DMS153 treated with DMSO at 0.1 percent for 48 hours (cell line): ENCODE results near the gene LRRC36.

Experiments used
- DNase-seq: peaks from one replicate; lab custom pipeline; 2025; ENCODE audit not compliant: unreplicated experiment; lab: John Stamatoyannopoulos, UW

LRRC36 gene

DNA sequence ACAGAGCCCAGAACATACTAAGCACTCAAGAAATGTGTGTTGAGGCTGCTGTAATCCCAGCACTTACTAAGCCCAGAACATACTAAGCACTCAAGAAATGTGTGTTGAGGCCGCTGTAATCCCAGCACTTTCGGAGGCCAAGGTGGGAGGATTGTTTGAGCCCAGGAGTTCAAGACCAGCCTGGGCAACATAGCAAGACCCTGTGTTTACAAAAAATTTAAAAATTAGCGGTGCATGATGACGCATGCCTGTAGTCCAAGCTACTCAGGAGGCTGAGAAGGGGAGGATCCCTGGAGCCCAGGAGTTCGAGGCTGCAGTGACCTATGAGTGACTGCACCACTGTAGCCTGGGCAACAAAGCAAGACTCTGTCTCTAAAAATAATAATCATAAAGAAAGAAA lies 96.4 kb downstream of the LRRC36 start:
- no peak for DNase-seq

DNA sequence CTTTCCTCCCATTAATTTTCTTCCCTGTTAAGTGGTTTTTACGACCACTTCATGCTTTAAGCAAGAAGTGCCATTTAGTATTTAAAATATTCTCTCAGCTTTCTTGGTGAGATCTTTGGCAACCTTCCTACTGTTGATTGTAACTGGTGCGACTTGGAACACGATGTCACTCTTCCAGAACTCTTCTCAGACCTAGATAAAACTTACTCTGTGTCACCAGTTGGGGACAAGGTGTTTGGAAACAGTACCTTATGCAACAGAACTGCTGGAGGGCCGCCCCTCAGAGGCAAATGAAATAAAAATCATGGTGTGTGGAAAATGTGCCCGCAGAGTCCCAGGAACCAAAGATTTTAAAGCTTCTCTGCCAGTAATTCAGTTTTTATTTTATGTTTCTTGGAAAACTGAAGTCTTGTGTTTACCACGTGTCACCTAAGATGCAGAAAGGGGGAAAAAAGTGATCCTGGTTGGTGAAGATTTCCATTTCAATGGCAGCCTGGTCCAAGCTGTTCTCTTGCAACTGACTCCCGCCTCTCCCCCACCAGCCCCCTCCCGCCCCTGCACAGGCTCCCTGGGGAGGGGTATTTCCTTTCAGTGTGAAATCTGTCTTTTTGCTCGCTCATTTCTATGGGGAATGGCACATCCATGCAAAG lies 97.1 kb downstream of the LRRC36 start:
- DNase-seq, result no peak

DNA sequence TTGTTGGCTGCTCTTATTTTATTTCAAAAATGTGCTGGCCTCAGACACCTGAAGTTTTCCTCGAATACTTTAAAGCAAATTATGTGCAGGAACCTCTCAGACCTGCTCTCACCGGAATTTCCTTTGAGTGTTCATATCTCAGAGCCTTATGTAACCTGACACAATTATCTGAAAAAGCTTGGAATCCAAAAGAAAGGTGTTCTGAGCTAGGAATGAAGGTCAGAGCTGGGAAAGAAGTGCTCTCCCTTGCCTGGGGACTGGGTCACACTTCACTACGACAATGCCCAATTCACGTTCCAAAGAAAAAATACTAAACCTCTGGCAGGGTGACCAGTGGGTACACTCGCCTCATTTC lies 97.6 kb downstream of the LRRC36 start:
- DNase-seq, result no peak

DNA sequence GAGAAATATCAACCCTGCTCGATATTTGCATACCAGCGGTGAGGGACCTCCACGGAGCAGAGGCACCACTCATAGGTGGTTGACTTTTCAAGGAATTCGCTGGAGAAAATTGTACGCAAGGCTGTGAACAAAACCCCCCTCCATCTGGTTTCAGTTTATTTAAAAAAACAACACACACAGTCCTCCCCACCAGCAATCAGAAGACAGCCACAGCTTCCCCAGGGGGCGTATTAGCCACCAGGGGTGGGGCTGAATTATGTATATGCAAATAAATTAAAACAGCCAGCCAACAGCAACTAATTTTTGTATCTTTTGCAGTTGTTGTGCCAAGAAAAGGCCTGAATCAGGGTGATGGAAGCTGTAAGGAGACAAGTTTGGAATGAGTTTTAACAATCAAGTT lies 98.4 kb downstream of the LRRC36 start:
- DNase-seq, result no peak

DNA sequence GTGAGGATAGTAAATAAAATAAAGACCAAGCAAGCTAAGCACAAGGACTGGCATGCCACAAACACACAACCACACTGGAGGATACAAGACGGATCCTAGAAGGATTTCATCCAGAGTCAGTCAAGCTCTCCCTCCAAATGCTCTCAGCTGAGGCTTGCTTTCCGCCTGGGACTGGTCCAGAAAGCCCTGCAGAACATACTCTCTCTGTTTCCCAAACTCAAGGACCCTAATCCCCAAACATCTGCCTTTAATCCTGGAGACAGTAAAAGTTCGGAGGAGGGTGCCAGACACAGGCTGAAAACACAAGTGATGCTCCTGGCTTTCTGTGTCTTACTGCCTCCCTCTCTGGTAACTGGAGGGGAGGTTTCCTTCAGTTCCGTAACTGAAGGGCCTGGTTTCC lies 99.0 kb downstream of the LRRC36 start:
- no peak for DNase-seq

DNA sequence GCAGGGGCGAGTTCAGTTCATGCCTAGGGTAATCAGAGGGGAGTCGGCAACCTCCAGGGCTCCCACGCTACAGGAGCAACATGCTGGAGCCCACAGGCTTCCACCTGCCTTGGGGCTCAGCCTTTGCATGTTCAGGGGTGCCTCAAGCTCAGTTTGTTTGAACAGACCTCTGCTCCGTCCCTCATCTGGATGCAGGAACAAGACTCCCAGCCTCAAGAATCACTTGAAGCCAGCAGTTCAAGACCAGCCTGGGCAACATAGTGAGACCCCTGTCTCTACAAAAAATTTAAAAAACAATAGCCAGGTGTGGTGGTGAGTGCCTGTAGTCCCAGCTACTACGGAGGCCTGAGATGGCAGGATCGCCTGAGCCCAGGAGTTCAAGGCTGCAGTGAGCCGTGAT lies 99.4 kb downstream of the LRRC36 start:
- no peak for DNase-seq

DNA sequence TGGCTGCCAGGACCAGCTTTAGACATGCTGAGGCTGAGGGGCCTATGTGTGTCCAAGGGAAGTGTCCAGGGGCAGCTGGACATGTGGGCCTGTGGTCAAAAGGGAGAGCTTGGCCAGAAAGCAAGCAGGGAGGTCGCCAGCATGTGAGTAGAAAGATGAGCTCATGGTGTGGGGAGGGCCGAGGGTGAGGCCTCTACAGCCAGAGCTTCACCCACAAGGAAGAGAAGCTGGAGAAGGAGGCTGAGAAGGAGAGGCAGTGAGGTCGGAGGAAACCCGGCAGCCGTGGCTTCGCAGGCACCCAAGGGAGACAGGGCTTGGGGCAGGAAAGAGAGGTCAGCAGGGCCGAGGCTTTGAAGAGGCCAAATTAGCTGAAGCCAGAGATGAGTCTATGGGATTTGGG lies 100.3 kb downstream of the LRRC36 start:
- no peak for DNase-seq

DNA sequence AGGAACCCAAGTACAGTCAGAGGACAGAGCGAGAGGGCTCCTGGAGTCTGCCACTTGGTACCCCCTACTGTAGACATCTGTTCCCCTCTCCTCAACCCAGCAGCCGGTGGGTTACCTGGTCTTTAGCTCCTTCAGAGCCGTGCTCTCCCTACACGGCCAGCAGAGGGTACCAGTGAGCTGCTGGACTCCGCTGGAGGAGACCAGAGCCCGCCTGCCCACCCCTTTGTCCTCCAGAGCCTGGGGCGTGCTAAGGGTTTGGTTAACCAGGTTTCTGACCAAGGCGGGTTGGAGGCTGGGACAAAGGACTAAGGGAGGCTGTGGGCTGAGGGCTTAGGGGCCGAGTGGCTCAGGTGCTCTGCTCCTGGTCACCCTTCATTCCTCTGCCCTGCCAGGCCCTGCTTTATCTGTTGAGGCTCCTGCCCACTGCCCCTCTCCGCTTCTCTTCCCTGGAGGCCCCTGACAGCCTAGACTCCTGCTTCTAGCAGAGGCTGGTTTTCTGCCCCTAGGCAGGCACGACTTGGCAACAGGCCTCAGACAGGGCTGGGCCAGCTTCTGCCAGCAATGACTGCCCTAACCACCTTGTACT lies 101.6 kb downstream of the LRRC36 start:
- peak; percentile 54 for DNase-seq

DNA sequence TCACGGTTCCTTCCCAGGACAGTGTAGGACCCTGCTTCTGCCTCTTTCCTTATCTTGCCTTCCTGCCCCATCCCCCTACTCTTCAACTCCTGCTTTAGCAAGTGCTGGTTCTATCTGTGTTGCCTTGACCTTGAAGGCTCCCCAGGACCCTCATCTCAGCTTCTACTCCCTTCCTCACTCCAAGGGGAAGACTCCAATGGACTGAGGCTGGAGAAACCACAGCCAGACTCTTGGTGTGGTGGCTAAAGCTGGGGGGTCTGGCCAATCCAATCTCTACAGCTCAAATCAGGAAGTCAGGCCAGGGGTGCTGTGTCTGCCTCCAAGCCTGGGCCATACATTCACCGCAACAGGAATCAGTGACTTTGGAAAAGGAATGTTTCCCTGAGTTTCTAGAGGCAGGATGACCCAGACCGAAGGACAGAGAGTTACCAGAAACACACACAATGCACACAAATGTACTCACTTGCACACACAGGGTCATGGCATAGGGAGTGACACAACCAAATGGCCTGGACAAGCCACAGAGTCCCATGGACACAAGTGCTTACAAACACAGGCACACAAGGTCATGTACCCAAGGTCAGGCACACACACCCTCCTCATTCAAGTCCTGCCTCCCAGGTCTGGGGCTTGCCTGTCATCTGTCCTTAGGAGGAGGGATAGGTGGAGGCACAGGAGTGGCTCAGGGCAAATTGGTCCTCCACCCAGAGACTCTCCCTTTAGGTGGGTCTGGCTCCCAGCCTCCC lies 102.6 kb downstream of the LRRC36 start:
- DNase-seq, result no peak

DNA sequence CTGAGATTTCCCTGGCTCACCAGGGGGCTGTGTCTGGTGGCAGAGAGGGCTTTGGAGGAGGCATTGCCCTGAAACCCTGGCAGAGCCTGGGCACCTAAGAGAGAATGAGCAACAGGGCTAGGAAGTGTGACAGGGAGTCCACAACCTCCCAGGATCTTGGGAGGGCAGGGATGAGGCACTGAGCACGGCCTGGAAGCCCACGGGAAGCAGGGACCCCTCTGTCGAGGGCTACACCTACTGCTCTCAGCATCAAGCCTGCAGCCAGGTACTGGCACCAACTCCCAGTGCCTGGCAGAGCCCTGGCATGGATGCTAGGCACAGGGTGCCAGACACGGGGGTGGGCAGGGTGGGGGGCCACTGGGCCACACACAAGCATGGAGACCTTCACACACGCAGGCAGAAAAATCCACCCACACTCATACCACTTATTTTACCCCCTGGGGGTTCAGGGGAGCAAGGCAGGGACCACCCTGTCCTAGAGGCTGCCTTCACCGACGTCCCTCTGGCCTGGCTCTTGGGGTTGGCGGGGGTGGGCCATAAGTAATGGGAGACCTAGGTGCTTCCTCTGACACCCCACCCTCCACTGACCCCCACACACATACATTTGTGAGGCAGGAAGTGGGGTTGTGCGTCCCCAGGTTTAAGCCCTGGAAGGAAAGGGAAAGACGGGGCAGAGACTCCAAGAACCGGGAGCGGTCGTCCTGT lies 103.3 kb downstream of the LRRC36 start:
- DNase-seq, result no peak

DNA sequence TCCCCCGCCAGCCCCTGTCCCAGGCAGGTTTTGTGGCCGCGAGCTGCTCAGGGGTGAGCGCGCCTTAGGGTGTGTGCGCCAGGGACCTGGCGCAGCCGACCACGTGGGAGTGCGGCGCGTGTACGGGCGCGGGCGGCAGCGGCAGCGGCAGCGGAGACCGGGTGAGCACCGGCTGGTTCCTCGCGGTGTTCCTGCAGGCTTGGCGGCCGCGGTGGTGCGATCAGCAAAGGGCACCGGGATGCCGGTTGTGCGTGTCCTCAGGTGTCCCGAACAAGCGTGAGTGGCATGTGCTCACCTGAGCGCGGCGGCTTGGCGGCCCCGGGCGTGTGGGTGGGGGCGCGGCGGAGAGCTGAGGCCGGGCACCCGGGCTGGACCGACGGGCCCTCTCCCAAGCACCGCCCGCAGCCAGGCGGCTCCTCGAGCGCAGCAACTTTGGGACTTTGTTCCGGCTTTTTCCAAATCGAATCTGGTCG lies 103.9 kb downstream of the LRRC36 start:
- DNase-seq, result no peak

DNA sequence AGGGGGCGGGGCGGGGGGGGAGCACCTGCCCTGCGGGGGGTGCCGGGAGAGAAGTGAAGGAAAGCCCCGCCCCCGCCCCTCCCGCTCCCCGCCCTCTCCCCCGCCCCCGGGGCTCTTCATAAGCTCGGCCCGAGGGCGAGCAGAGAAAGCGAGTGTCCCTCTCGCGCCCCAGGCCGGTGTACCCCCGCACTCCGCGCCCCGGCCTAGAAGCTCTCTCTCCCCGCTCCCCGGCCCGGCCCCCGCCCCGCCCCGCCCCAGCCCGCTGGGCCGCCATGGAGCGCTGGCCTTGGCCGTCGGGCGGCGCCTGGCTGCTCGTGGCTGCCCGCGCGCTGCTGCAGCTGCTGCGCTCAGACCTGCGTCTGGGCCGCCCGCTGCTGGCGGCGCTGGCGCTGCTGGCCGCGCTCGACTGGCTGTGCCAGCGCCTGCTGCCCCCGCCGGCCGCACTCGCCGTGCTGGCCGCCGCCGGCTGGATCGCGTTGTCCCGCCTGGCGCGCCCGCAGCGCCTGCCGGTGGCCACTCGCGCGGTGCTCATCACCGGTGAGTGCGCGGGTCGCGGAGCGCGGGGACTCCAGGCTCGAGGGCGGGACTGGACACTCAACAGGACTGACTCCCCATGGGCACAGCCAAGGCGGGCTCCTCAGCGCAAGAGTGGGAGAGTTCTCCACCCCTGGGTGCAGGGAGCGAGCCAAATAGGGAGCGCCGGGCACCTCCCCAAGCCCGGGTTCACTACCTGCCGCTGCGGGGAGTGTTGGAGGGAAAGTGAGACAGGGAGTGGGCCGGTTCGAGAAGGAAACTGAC lies 104.6 kb downstream of the LRRC36 start, which contains the start of gene HSD11B2:
TSS of gene HSD11B2 (plus strand) at position 145 of the 798 bp plus-strand sequence. CDS start at position 273, 128 bp downstream.
- peak; percentile 41 for DNase-seq

DNA sequence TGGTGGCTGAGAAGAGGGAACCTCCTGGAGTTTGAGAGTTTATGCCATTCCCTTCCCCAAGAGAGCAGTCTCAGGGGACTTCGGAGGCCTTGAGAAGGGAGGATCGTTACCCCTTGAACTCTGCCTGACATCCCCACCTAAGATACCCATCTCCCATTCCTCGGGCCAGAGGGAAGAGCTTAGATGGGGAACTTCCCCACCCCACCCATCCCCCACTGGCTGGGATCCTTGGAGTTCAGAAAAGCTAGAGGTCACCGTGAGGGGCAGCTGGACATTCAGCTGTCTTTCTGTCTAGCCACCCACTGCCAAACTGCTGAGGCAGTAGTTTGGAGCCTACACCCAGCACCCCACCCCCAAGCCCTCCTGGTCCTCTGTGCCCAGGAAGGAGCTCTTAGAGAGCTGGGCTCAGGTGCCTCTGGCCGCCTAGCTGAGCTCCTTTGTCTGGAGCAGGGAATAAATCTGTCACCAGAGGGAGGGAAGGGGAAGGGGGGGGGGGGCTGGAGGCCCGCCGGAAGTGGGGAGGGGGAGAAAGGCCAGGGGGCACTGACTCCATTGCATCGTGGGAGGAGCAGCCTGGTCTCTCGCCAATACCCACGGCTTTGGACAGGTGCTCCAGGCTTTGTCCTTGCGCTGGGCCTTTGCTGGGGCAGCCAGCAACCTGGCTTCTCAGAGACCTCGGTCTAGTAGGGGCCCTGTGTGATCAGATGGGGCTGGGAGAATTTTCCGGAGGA lies 105.3 kb downstream of the LRRC36 start:
- DNase-seq, result peak; percentile 31

DNA sequence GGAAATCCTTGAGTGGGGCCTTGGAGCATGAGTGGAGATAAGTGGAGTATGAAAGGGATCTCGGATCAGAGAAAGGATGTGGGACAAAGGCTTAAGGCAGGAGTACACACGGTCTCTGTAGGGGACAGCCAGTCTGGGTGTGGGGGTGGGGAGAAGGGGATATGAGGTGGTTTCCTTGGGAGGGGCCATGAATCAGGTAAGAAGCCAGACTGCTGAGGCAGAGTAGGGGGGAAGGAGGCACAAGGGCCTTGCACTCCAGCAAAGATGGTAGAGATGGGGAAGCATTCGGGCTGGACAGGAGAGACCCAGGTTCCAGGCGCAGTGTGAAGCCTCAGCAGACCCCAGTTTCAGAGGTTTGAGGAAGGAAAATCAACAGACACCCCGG lies 105.9 kb downstream of the LRRC36 start:
- DNase-seq, result no peak

DNA sequence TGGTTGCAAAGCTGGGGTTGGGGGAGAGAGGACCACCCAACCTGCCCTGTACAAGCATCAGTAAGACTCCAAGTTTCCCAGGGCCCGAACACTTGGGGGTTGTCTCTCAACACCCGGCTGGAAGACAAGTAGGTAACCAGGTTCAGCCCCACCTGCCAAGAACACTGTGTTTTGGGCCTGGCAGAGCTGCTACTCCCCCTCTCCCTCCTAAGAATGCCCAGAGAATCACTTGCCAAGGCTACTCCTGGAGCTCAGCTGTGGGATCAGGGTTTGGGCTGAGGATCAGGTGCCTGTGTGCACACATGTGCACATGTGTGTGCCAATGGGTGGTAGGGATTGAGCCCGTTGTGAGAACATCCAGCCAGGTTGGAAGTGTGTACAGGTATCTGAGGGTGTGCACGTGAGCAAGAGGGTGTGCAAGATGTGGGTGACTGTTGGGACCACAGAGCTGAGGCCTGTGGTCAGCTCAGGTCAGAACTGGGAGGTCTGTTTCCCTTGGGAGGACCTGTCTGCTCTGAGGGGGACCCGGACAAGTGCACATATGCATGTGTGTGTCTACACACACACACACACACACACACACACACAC lies 106.6 kb downstream of the LRRC36 start:
- DNase-seq, result no peak
